Measurements from ENCODE around the gene KRT79. TPM values are rescaled to one million over a fixed set of nuclear protein-coding genes. Genes with fewer than 3 reads are reported as not detected.
"Not testable (repeated sequence)": the region's sequence is repeated elsewhere in the genome, so short reads cannot be mapped to it uniquely, and the experiment has no call there.

KRT79 gene
- polyA plus RNA-seq, 3 donors, result not detected

DNA sequence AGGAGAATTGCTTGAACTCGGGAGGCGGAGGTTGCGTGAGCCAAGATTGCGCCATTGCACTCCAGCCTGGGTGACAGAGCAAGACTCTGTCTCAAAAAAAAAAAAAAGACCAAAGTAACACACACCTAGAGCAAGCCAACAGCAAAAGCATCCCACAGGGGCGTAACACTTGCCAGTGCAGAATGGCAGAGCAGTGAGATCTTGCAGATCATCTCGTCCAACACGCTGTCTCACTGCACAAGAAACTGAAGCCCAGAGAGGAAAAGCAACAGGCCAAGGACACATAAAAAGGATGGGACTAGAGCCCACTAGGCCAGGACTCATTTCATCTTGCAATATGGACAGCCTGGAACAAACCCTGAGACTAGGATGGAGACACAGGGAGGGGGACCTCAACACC, 27.4 kb upstream of the KRT79 start:
- DNase-seq (ENCODE audit: low read depth in 3 of 3, low spot score in 2 of 3), result no peak

DNA sequence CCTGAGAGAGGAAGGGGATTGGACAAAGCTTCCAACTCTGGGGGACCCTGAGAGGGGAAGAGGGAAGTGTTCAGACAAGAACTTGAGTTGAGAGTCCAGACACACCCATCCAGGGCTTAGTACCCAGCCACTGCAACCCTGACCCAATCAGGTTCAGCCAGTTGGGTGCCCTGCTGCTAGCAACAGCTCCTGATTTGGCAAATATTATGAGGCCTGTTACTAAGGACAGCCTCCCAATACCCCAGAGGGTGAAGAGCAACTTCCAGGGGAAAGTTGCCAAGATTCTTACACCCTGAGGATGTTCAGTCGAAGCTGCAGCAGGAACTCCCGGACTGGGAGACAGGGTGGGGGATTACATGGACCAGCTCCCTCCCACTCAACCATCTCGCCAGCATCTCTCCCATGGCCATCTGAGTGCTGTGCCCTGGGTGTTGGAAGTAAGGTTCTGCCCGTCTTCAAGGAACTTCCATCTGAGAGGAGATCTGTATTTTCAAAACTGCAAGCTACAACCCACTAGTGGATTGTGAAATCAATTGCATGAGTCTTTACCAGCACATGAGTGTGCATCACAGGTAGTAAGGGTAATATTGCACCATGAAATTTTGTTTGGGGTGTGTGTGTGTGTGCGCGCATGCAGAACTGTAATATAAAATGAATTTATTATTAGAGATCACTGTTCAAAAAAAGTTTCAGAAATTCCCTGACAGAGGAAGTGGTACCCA, 26.2 kb upstream of the KRT79 start:
- no peak for DNase-seq (ENCODE audit: low read depth in 3 of 3, low spot score in 2 of 3)

DNA sequence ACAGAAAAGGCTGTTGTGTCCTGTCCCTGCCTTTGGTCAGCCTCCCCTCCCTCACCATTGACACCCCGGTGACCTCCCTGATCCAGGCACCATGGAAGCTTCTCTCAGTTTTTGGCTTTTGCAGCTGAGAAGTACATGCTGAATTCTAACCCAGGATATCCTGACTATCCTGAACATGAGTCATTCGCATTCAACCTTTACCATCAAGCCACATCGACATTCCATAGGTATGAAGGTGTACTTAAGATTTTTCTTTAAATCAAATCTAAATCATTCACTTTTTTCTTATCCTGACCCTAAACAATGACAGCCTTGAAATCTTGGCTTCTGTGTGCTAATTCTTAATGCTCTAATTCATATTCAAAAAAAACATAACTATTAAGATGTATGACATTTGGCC, 23.4 kb upstream of the KRT79 start:
- DNase-seq (ENCODE audit: low read depth in 3 of 3, low spot score in 2 of 3), result no peak

DNA sequence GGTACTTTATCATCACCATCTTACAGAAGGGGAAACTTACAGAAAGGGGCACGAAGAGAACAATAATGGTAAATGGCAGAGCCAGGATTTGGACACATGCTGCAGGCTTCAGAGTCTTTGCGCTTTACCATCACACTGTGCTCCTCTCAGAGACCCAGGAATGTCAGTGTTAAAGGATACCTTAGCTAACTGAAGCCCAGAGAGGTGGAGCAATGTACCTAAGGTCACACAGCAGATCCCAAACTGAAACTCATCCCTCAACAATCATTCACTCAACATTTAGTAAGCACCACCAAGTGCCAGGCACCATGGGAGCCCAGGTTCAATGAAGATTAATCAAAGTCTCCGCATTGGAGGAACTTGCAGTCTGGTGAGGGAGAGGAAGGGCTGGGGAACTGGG, 22.7 kb upstream of the KRT79 start:
- DNase-seq (ENCODE audit: low read depth in 3 of 3, low spot score in 2 of 3), result no peak

DNA sequence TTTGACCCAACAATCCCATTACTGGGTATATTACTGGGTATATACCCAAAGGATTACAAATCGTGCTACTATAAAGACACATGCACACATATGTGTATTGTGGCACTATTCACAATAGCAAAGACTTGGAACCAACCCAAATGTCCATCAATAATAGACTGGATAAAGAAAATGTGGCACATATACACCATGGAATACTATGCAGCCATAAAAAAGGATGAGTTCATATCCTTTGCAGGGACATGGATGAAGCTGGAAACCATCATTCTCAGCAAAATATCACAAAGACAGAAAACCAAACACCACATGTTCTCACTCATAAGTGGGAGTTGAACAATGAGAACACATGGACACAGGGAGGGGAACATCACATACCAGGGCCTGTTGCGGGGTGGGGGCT, 22.0 kb upstream of the KRT79 start:
- DNase-seq (ENCODE audit: low read depth in 3 of 3, low spot score in 2 of 3), result not testable (repeated sequence)

DNA sequence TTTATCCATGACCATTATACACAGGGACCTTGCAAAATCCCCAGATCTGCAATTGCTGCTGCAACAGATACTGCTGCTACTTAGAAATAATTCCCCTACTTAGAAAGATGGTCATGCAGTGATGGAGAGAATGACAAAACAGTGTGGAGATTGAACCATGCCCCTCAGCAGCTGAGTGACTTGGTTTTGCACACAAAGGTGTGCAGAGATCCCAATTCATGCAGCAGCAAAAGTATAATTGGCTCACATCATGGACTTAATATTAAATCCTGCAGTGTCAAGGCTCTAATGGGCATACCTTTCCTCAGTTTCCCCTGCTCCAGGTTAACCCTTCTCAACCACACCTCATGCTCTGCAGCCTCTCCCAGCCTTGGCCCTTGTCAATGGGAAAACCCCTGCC, 17.7 kb upstream of the KRT79 start:
- no peak for DNase-seq (ENCODE audit: low read depth in 3 of 3, low spot score in 2 of 3)

DNA sequence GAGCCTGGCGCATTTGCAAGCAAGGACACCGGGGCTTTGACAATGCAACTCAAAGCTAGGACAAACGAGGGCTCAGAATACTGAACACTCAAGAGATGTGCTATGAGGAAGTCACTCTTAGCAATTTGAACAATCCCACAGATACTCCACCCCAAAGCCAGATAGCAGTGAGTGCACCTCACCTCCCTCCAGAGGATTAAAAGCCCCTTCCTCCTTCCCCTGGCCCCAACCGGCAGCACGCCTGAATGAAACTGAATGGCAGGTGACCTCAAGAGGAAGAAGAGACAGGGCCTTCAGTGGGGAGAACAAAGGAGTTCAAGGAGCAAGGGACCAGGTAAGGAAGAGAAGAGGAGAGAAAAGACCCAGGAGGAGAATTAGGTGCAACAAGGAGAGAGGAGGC, 16.6 kb upstream of the KRT79 start:
- no peak for DNase-seq (ENCODE audit: low read depth in 3 of 3, low spot score in 2 of 3)

DNA sequence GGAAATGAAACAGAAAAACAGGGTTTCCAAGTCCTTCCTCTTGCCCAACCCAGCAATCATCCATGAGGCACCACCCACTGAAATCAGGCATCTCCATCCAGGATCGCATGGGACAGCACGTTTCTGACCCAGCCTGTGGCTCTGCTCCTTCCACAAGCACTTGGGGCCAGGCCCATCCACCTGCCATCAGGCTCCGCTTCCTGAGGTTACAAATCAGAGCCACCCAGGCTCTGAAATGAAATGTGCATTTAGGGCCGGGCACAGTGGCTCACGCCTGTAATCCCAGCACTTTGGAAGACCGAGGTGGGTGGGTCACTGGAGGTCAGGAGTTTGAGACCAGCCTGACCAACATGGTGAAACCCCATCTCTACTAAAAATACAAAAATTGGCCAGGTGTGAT, 15.4 kb upstream of the KRT79 start:
- no peak for DNase-seq (ENCODE audit: low read depth in 3 of 3, low spot score in 2 of 3)

DNA sequence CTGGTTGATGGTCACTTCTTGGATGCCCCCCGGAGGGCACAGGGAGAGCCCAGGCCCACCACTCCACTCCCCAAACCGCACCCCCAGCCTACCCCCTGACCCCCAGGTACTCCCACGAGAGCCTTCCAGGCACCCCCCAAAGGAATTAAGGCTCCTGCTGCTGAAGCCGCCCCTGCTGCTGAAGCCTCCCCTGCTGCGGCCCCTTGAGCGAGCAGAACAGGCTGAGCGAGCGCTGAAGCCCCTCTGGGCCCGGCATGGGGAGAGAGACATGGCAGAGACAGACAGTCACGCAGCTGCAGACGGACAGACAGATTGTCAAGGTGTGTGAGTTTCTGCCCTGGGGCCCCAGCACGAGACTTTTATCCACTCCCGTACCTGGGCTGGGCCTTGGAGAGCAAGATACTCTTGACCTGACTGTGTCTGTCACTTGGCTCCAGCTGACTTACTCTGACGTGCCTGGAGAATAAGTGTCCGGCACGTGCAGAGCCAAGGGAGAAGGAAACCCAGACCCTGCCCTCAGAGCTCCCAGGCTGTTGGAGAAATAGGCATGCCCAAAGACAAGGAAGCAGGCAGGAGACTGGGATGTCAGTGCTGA, 14.6 kb upstream of the KRT79 start, which contains the start of gene KRT78:
Gene KRT78, minus strand, starts transcription at position 334 of the 595 bp plus-strand sequence. Its CDS starts 64 bp downstream, at position 270.
- DNase-seq (ENCODE audit: low read depth in 3 of 3, low spot score in 2 of 3), result no peak

DNA sequence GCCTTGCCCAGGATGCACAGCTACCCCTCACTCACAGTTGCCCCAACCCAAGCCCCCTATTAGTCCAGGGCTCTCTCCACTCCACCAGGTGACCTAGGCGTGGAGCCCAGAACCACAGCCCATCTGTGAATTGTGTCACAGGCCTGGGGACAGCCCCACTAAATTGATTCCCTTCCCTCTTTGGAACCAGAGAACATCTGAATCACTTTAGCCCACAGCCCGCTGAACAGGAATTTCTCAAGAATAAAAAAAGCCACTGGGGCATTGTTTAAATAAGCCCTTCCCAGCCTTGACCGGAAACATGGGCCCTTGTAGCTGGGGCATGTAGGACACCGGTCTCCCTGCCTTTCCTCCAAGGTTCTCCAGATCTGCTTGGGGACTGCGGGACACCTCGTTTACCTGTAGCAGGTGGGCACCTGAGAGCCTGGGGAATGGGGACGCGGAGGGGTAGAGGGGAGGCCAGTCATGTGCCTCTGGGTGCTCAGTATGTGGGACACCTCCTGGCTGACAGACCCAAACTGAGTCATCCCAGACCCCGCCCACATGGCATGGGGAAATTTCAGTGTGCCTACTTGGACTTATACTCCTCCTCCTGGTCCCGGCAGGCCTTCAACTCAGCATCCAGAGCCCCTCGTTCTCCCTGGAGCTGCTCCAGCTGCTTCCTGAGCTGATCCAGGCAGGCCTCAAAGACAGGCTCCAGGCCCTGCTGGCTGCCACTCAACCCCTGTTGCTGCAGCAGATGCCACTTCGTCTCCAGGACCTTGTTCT, 13.4 kb upstream of the KRT79 start:
- no peak for DNase-seq (ENCODE audit: low read depth in 3 of 3, low spot score in 2 of 3)

DNA sequence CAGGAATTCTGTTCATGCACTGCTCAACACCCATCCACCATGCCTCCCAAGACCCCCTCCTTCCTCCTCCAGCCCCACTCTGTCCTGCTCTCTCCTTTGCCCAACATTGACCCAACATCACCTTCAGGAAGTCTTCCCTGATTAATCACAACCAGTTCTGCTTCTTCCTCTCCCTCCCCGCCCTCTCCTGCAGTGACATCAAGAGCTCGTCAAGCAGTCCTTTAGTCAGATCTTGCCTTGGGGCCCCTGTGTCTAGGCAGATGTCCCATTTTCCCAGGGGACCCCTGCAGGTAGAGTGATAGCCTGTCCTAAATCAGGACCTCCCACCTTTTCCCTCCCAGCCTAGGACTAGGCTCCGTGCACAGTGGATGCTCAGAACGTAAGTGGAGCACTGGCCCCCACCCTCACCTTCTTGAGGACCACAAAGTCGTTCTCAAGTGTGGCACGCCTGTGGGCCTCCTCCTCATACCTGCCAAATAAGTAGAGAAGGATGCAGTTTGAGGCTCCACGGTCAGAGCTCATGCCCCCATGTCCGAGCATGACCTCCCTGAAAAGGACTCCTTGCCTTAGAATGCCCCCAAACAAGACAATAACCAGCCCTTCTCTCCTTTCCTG, 12.4 kb upstream of the KRT79 start:
- no peak for DNase-seq (ENCODE audit: low read depth in 3 of 3, low spot score in 2 of 3)

DNA sequence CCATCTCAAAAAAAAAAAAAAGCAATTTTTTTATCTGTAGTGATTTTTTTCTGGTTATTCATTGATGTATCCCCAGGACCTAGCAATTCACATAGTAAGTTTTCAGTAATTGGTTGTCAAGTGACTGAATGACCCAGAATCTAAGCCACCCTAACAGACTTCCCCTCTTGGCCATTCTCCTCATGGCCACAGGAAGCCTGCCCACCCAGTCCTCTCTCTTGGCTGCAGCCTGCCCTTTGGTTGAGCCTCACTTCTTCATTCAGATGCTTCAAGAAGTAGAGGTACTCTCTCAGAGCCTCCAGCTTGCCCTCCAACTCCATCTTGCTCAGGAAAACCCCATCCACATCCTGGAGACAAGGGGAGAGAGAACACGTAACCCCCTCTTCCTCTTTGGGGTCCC, 11.8 kb upstream of the KRT79 start:
- no peak for DNase-seq (ENCODE audit: low read depth in 3 of 3, low spot score in 2 of 3)

DNA sequence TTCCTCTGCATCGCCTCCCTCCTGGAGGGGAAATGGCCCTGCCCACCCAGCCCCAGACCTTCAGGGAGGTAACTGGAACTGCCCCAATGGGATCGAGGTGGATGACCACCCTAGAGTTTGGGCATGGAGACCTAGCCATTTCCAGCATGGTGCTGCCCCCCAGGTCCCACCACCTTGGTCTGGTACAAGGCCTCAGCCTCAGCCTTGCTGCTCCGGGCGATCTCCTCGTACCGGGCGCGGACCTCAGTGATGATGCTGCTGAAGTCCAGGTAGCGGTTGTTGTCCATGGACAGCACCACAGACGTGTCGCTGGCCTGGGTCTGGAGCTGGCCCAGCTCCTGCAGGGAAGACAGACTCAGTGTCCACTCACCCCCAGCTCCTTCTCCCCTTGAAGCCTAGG, 10.3 kb upstream of the KRT79 start:
- DNase-seq (ENCODE audit: low read depth in 3 of 3, low spot score in 2 of 3), result no peak

DNA sequence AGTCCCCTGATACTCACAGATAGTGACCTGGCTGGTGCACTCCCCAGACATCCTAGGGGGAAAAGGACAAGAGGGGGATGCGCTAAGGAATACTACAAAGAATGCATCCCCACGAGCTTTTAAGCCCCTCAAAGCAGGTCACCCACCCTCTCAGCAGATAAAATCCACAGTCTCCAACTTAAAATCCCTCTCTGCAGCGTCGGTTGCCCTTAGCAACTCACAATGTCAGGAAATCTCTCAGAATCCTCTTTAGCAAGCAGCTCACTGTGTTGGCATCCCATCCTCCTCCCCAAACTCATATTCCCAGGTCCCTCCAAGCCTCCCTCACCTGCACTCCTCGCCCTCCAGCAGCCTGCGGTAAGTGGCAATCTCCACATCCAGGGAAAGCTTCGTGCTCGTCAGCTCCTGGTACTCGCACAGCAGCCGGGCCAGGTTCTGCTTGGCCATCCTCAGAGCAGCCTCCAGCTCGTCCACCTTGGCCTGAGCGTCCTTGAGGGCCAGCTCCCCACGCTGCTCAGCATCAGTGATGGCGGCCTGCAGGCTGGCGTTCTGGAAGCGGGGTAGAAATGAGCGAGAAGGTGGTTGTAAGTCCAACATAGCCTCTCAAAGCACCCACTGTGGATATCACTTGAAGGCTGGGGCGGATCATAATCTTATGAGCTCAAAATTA, 5.5 kb upstream of the KRT79 start:
- DNase-seq (ENCODE audit: low read depth in 3 of 3, low spot score in 2 of 3), result no peak

DNA sequence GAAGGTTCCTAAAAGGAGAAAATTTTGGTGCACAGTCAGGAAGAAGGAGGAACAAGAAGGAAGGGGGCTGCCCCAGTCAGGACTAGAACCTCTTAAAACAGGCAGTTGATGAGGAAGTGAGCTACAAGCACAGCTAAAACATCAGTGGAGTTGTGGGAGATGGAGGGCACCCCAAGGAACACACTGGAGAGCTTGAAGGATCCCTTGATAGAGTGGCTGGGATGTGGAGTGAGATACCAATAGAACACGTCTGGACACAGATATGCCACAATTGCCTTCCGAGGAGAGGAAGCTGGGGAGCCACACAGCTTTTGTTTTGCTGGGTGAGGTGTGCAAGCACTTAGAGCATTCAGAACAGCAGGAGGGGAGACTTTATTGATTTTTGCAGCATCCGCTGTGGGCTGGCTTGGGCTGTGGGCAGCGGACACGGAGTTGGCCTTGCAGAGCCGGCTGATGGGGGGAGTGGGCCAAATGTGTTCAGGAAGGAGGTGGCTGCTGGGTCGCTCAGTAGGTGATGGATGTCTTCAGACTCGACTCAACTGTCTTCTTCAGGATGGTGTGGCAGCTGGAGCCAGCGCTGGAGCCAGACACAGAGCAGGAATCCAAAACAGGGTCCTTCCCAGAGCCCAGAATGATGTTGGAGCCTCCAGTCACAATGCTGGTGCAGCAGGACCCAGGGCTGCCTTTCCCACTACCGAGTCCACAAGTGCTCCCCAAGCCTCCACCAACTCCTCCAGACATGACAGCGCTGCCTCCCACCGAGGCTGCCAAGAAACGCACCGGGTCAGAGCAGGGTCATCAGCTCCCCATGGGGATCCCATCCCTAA, 4.7 kb upstream of the KRT79 start:
- no peak for DNase-seq (ENCODE audit: low read depth in 3 of 3, low spot score in 2 of 3)

DNA sequence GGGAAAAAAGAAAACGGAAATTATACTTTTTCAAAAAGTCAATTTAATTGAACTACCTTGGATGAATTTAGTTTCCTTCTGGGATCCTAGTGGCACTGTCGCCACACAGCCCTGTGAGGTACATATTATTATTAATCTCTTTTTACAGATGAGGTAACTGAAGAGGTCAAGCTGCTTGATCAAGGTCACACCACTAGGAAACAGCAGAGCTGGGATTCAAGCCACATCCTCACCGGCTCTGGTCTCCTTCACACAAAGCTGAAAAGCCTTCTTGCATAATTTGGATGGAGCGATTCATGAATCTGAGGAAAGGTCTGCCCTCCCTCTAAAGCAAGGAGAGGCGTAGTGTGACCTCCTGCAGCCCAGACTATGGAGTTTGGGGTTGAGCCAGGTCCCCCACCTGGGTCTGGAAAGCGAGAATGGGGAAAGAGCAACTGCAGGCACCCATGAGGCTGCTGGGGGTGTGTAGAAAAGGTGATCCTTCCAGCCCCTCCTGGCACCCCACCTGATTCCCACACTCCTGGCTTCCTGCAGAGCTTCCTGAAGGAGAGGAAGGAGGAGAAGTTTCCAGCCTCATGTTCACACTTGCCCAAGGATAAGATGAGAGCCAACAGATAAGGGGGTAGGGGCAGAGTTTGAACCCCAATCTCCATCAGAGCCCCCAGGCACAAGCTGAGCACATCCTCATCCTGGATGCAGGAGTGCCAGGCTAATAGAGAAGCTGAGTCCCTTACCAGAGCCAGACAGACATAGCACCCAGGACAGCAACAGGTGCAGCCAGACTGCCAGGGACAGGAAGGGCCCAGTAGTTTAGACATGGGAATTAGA, 3.9 kb upstream of the KRT79 start:
- DNase-seq (ENCODE audit: low read depth in 3 of 3, low spot score in 2 of 3), result no peak

DNA sequence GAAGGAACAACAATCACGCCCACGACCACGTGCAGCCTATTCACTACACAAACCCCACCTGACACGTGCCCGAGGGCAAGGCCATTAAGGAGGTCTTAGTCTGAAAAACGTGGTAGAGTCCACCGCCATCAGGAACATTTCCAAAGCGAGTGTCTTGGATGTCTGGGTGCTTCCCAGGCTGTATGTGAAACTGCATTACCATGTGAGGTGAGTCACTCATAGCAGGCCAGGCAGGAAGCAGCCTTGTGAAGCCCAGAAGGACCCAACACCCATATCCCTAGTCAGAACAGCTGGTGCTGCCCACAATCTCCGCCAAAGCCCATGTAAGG, 3.3 kb upstream of the KRT79 start:
- no peak for DNase-seq (ENCODE audit: low read depth in 3 of 3, low spot score in 2 of 3)

DNA sequence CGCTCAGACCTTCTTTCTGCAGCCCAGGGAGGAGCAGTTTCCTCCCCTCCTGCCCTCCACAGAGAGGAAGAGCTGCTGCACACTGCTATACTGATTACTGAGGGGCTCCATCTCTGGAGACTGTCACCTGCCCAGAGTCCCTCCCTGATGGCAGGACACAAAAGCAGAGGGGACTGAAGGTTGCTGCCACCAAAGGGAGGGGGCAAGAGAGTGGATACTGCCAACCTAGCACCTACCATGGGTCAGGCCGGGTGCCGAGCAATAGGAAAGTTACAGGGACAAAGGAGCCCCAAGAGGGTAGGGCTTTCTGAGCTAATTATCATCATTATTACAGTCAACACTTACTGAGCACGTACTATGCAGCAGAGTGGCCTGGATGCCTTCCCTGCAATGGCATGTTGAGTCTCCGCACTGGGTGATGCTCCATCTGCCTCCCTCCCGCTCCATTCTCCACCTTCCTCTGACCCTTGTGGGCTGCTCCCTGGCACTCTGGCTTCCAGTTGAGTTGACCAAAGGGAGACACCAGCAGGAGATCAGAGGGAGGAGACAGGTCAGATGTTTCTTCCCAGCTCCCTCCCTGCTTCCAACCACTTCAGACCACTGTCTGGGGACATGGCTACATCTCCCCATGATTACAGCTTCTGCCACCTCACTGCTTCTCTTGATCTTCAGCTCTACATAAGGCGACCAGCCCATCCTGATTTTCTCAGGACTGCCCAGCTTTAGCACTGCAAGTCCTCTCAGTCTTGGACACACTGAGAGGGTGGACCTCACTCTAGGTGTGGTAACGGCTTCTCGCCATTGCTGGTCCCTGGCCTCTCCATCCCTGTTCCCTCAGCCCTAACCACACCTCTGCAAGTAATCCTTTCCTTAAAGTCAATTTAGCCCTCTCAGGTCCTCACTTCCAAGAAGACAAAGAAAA, 2.6 kb upstream of the KRT79 start:
- DNase-seq (ENCODE audit: low read depth in 3 of 3, low spot score in 2 of 3), result no peak

Measured in right renal cortex interstitium (tissue), 3 donors.